ELF-1 (cell line): ENCODE data around the gene C17orf78.
"Not testable (repeated sequence)": the region's sequence is repeated elsewhere in the genome, so short reads cannot be mapped to it uniquely, and the experiment has no call there.

Experiments used
- DNase-seq: peaks from one replicate; pipeline ENCODE4 v3.0.0-alpha.2; 2016; ENCODE audit warnings: low read depth, low spot score

C17orf78 gene

DNA sequence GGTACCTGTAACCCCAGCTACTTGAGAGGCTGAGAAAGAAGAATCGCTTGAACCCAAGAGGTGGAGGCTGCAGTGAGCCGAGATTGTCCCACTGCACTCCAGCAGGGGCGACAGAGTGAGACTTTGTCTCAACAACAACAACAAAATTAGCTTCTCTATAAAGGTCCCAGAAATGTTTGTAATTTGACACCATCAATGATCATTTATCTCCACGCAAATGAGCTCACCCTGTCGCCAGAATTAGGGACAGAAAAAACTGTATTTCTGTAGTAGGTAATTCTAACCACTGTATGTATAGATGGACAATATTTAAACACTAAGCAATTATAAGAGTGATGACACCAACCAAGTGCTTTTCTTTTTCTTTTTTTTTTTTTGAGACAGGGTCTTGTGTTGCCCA, 10.7 kb downstream of the C17orf78 start:
- DNase-seq = no peak

DNA sequence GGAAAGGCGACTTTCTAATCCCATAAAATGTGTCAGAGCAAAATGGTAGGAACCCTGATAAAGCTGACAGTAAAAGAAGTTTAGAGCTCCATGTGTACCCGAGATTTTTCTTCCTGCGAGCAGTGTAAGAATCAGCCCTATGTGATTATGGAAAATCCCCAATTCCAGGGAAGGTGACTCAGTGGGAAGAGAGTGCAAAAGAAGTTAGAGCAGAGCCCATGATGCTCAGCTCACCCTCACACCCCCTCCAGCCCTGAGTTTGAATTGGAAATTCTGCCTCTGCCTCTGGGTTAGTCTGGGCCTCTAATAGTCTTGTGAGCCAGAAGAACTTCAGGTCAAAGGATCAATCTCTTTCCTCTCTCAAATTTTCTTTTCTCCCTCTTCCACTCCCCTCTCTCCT, 12.5 kb downstream of the C17orf78 start:
- DNase-seq = no peak

DNA sequence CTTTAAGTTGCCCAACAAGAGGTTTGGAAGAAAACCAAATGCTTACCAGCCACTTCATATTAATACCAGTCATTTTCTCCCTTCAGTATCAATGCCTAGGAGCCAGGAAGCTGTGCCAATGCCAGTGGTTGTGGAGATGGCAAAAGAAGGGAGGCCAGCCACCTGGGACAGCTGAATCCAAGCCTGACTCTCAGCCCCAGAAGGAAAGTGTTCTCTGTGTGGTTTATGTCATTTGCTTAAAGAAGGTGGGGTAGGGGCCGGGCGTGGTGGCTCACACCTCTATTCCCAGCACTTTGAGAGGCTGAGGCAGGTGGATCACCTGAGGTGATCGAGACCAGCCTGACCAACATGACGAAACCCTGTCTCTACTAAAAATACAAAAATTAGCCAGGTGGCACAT, 13.4 kb downstream of the C17orf78 start:
- no peak for DNase-seq

DNA sequence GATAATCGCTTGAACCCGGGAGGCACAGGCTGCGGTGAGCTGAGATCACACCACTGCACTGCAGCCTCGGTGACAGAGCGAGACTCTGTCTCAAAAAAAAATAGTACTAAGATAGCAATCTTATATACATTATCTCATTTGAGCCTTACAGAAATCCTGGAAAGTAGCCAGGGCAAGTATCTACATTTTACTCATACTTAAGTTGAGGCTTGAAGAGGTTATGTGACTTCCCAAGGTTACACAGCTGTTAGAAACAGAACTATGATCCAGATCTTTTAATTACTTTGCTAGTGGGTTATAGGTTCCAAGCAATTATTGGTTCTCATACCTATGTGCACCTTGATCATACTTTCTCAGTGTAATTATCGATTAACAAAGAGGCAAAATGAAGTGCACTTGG, 15.4 kb downstream of the C17orf78 start:
- no peak for DNase-seq

DNA sequence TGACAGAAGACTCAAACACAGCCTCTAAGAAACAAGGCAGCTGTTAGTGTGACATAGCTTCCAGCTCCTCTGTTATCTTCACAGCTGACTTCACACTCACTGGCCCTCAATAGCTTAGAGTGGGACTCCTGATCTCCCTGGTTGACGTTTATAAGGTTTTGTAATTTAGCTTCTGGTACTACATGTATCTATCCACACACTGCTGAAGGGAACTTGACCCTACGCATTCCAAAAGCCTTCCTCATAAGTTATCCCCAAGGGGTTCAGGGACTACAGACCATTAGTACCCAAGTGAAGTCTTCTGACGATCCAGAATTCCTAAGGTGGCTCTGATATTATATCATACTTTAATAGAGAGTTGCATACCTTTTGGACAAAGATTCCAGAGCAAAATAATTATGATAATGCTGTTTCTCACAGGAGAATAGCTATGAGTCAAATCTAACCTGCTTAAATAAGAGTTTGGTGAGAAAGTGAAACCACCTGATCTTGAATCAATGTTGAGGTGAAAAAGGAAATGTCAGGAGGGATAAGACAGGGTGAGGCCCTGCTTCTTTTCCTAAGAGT, 16.3 kb downstream of the C17orf78 start:
- DNase-seq = no peak

DNA sequence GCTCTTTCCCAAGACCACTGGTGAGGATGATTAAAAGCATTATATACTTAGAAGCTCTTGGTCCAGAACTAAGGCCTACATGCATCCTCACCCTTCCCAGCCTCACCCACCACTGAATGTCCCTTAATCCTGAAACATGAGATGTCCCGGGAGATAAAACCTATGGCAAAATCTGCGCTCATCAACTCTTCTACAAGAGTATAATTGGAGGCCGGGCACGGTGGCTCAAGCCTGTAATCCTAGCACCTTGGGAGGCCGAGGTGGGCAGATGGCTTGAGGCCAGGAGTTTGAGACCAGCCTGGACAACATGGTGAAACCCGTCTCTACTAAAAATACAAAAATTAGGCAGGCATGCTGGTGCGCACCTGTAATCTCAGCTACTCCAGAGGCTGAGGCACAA, 17.6 kb downstream of the C17orf78 start:
- DNase-seq = no peak

DNA sequence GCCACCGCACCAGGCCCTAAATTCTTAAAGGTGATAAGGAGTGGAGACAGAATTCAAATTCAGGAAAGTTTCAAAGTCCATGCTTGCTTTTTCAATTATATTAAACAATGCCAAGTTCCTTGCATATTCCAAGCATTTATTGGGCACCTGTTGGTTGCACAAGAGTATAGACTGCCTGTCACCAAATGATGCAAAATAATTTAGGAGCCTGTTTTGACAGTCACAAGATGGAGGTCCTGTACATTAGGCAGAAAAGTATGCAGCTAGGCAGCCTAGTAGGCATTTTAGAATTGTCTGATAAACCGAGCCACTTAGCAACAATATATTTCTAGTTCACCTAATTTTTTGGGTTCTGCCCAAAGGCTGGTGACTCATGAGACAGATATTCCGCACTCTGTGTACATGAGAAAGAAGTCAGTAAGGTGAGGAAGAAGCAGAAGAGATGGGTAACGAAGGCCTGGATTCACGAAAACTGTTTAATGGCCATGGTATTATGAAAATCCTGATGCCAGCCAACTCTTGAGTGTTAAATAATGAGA, 23.5 kb downstream of the C17orf78 start:
- no peak for DNase-seq

DNA sequence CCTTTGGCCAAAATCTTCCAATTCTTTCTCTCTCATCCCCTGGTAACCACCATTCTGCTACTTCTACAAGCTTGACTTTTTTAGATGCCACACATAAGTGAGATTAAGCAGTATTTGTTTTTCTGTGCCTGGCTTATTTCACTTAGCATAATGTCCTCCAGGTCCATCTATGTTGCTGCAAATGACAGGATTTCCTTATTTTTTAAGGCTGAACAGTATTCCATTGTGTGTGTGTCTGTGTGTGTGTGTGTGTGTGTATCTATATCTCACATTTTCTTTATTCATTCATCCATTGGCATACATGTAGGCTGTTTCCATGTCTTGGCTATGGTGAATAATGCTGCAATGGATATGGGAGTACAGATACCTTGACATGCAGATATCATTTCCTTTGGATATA, 24.7 kb downstream of the C17orf78 start:
- DNase-seq = no peak

DNA sequence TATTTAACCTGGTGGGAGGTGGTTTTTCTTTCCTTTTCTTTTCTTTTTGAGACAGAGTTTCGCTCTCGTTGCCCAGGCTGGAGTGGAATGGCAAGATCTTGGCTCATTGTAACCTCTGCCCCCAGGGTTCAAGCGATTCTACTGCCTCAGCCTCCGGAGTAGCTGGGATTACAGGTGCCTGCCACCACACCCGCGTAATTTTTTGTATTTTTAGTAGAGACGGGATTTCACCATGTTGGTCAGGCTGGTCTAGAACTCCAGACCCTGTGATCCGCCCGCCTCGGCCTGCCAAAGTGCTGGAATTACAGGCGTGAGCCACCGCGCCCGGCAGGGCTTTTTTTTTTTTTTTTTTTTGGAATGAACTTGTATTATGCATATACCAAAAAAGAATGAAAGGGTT, 29.7 kb downstream of the C17orf78 start:
- peak; percentile 28 for DNase-seq

DNA sequence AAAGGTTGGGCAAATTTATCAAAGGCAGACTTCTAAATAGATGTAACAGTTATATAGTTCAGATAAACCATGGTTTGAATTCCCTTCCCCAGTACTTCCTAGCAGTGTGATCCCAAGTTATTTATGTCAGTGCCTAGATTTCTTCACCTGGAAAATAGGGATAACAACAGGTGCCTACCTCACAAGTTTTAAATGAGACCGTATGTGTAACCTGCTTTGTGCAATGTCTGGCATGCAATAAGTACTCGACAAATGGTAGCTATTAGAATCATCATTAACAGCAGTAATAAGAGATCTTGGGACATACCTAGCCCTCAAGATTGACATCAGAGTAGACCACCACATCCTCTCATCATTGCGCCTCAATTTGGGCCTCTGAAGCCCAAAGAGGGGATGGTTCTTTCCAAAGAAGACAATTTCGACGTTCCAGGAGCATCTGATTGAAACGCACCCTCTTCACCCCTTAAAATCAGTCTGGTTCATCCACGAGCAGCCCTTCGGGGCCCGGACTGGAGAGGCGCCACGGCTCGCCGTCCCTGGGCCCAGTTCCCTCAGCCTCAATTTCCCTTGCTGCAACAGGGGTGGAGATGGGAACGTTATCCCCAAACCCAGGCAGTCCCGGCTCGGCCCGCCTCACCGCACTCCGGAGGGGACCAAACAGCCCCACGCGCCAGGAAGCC, 30.3 kb downstream of the C17orf78 start:
- DNase-seq = peak; percentile 59

DNA sequence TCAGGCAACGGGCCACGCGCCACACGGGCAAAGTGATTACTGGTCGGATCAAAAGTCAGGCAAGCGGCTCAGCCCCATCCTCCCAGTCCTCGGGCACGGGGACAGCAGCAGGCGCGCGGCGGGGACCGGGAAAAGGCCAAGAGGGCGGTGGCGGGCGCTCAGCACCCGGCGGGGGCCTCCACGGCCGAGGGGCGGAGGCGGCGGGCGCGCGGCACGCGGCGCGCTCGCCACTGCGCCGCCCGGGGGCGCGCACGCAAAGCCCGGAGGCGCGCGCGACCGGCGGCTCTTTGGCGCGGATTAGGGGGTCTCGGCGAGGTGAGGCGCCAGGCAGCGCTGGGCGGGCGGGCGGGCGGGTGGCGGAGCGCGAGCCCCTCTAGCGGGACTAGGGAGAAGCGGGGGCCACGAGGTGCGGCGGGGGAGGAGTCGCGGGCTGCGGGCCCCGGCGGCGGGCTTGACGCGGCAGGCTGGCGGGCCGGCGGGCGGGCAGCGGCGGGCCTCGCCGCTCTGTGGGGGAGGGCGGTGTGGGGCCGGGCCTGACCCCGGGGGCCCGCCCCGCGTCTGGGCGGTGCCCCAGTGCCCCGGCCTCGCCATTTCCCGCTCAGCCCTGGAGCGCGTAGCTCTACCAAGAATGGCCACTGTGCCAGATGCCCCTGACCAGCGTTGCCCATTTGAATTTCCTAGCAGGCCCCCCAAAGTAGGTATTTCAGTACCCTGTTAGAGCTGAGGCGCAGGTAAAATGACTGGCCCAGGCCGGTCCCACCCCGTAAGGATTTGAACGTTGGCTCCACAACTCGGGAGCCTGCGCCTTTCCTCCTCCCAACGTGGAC, 31.1 kb downstream of the C17orf78 start, which contains the start of the genes ACACA and TADA2A:
ACACA (minus strand) TSS at position 202 of the 827 bp plus-strand sequence. CDS start 537 bp downstream, outside the sequence.
TADA2A (plus strand) TSS at position 252 of the 827 bp plus-strand sequence. CDS start 4,480 bp downstream, outside the sequence.
- peak; percentile 77 for DNase-seq

DNA sequence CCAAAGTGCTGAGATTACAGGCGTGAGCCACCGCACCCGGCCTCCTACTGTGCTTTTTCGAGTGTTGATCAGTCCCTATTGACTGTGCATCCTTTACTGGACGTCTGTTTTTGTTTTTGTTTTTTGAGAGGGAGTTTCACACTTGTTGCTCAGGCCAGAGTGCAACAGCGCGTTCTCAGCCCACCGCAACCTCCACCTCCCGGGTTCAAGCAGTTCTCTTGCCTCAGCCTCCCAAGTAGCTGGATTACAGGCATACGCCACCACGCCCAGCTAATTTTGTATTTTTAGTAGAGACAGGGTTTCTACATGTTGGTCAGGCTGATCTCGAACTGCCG, 32.3 kb downstream of the C17orf78 start:
- DNase-seq = not testable (repeated sequence)

DNA sequence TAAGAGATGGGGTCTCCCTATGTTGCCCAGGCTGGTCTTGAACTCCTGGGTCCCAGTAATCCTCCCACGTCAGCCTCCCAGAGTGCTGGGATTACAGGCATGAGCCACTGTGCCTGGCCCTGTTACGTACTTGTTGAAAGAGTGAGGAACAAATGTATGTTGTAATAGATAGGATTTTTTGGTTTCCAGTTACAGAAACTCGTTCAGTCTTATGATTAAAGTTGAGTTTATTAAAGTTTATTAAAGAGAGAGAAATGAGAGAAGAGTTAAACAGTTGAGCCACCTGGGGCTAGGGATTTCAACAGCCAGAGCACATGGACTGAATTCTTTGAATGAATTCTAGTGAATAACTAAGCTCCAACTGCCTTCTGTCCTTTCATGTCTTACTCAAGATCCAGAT, 34.6 kb downstream of the C17orf78 start:
- no peak for DNase-seq

DNA sequence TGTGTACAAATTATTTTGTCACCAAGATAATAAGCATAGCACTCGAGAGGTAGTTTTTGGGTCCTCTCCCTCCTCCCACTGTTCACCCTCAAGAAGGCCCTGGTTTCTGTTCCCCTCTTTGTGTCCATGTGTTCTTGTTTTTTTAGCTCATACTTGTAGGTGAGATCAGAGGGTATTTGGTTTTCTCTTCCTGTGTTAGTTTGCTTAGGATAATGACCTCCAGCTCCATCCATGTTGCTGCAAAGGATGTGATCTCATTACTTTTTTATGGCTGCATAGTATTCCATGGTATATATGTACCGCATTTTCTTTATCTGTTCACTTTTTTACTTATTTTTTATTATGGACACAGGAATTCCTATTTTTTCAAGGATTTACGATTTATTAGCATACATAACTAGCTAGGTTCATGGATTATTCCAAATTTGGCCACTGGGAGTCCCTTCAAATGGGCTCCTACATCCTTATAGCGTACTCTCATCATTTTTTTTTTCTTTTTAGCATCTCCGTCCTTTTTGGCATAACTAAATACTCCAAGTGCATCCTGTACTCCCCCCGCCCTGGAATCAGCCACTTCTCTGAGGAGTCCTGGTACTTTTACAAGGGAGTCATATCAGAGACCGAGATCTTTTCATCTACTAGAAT, 38.2 kb downstream of the C17orf78 start:
- DNase-seq = no peak

DNA sequence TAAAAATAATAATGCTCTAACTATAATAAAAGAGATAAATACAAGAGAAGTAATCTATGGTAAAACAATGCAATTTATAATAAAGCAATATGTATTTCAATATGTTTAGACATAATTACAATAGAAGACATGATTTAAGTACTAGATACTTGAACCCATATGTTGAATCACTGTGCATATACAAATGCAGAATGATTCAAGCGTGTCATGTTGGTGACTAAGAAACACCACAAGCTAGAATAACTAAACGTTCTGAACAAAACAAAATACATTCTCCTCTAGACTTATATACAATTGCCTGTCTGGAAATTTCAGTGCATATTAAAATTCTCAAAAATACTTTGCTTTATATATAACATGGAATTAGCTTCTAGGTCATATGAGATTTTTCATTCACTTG, 42.1 kb downstream of the C17orf78 start:
- DNase-seq = no peak

DNA sequence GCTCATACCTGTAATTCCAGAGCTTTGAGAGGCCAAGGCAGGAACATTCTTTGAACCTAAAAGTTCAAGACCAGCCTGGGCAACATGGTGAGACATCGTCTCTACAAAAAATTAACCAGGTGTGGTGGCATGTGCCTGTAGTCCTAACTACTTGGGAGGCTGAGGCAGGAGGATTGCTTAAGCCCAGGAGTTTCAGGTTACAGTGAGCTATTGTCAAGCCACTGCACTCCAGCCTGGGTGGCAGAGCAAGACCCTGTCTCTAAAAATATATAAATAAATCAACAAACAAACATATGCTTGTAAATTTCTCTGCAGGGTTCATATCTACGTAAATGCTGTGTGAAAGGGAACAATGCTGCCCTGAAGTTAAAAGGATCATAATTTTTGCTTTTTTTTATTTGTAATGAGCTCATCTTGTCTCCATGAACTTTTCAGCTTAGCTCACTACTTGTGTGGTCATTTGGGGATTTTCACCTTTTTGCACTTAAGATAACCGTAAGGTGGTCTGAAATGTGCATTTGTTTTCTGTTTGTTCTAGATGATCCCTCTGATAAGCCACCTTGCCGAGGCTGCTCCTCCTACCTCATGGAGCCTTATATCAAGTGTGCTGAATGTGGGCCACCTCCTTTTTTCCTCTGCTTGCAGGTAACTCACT, 47.3 kb downstream of the C17orf78 start:
- no peak for DNase-seq

DNA sequence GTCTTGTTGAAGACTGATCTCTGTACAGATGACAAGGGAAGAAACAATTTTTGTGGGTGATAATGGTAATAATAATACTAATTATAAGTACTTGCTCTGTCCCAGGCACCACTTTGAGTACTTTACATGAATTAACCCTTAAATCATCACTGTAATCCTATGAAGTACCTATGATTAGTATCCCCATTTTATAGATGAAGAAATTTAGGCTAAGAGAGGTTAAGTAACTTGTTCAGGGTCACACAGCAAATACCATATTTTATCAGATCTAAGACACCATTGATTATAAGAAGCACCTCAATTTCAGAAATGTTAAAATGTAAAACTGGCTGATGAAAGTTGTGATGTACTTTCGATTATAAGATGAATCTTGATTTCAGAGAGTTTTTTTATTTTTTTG, 49.5 kb downstream of the C17orf78 start:
- DNase-seq = no peak

DNA sequence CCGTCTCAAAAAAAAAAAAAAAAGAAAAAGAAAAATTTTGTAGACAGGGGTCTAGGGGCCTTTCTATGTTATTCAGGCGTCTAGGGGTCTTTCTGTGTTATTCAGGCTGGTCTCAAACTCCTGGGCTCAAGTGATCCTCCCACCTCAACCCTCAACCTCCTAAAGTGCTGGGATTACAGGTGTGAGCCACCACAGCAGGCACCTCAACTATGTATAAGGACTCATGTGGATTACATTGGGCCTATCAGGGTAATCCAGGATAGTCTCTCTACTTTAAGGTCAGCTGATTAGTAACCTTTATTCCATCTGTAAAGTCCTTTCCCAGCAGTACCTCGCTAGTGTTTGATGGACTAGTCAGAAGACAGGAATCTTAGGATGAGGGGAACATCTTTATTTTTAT, 53.3 kb downstream of the C17orf78 start:
- DNase-seq = no peak

DNA sequence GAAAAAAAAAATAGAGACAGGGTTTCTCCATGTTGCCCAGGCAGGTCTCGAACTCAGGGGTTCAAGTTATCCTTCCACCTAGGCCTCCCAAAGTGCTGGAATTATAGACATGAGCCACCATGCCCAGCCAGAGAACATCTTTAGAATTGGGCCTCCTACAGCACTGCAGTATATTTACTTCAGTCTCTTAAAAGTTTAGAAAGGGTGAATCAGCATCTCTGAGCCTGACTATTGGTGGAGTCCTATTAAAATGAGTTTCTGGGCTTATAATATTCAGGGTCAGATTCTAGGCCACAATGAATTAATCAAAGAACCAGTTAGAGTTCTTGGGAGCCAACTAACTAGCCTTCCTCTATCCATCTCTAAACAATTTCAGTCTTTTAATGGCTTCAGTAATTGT, 53.7 kb downstream of the C17orf78 start:
- no peak for DNase-seq

DNA sequence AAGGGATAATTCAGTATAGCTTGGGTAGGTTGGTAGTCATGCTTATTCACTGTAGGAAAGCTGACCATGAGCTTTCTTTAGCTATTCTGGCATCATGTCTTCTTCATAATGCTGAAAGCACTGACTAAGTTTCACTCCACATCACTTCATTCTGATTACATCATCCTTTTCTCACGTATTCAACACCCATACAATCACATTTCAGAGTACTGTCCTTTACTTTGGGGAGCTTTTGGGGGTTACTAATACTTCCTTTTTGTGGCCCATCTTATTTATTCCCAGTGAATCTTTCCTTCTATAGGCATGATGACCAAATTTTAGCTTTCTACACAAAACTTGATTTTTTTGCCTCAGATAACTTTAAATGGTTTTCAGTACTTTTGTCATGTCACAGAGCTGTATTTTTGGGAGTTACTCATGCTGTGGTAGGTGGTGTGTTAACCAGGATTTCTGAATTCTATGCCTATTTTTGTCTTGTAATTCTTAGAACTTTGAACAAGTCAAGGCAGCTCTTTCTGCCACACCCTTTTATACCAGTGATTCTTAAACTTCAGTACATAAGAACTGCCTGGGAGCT, 54.4 kb downstream of the C17orf78 start:
- DNase-seq = no peak

DNA sequence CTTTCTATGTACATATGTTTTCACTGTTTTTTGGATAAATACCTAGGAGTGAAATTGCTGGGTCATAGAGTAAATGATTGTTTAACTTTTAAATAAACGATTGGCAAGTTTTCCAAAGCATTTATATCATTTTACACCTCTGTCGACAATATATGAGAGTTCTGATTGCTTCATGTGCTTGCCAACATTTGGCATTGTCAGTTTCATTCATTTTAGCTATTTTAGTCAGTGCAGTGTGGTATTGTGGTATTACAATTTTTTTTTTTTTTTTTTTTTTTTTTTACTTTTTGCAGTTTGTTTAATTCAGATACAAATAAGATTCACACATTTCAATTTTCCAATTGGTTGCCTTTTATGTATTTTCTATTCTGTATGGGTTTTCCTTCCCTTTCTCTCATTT, 56.9 kb downstream of the C17orf78 start:
- no peak for DNase-seq
